Spleen (tissue), 7 donors: ENCODE measurements around the gene NDUFB10.
A peak's percentile ranks its signal among the peaks of the same experiment; 100 is the strongest.

Experiments
- CTCF ChIP-seq, 11 experiments: fragments of 200-600 bp in 7 of 11; fragments of 450-650 bp in 4 of 11; sonication (generic) in 4 of 11; IDR thresholded peaks in 8 of 11; conservative IDR thresholded peaks in 3 of 11; 1 replicate in 7 of 11; 2 replicates in 4 of 11; pipeline versions ENCODE4 v1.4.0 to v1.8.0; 2016 to 2021; ENCODE audit warnings: antibody characterized with exemption in 11 of 11, inconsistent platforms in 4 of 11, mild to moderate bottlenecking in 1 of 11
- POLR2A ChIP-seq, 3 donors: fragments of 450-650 bp; IDR thresholded peaks; one replicate each; pipeline ENCODE4 v1.5.1; 2017; ENCODE audit warnings: antibody characterized with exemption in 3 of 3, mild to moderate bottlenecking in 1 of 3
- POLR2AphosphoS5 ChIP-seq, 3 donors: sonication (generic); formaldehyde crosslinking; IDR thresholded peaks; one replicate each; pipeline ENCODE4 v1.5.1; 2017; ENCODE audit warnings: antibody characterized with exemption in 3 of 3
- donor health status: DM: no; HTN: no; CAD: no; lungs with moderate emphysema.
- donor health status: DM: no; HTN: no; CAD: no.
- donor health status: DM: no; HTN: no; CAD: no.

GRCh38 chr16:1980030-1980769 lies 20.9 kb downstream of the NDUFB10 start:
- TF ChIP-seq CTCF (IDR thresholded peaks at IDR 0.05 in 8 of 11, conservative IDR thresholded peaks at IDR 0.05 in 3 of 11) (no peak), POLR2A (IDR thresholded peaks at IDR 0.05) (no peak), POLR2AphosphoS5 (IDR thresholded peaks at IDR 0.05) (peak in 2 of 3 donors; percentile 21 to 53)
